Right renal cortex interstitium (tissue), 3 donors: ENCODE measurements around the gene CES2. TPM values are rescaled to one million over a fixed set of nuclear protein-coding genes. Genes with fewer than 3 reads are reported as not detected.
"Not testable (repeated sequence)": the region's sequence is repeated elsewhere in the genome, so short reads cannot be mapped to it uniquely, and the experiment has no call there.

Source experiments
- DNase-seq, 3 donors: peaks; one replicate each; pipeline ENCODE4 v3.0.0-alpha.2; 2013; ENCODE audit warnings: low read depth in 3 of 3, low spot score in 2 of 3
- polyA plus RNA-seq, 3 donors: library from polyadenylated mRNA; unstranded; fragments of 120-200 nt; gene quantifications; one replicate each; pipeline ENCODE4 v1.2.1, GENCODE V29; 2013; ENCODE audit not compliant: insufficient read length in 3 of 3

CES2 gene
- polyA plus RNA-seq, 3 donors: 39.6 to 45.2 (median 39.7) TPM

DNA sequence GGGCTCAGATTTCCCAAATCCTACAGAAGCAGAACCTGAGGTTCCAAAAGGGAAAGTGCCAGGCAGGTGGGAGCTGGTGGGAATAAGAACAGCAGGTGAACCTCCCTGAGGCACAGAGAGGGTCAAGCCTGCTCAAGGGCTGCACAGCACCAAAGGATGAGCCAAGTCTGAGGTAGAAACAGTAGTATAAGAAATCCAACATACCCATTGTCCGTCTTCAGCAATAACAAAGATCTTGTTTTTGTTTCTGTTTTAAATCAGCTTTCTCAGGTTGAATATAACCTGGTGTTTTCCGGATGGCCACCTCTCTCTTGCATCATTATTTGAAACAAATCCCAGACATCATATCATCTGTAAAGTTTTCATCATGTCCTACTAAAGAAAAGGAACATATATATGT, 15.1 kb downstream of the CES2 start:
- DNase-seq: no peak

DNA sequence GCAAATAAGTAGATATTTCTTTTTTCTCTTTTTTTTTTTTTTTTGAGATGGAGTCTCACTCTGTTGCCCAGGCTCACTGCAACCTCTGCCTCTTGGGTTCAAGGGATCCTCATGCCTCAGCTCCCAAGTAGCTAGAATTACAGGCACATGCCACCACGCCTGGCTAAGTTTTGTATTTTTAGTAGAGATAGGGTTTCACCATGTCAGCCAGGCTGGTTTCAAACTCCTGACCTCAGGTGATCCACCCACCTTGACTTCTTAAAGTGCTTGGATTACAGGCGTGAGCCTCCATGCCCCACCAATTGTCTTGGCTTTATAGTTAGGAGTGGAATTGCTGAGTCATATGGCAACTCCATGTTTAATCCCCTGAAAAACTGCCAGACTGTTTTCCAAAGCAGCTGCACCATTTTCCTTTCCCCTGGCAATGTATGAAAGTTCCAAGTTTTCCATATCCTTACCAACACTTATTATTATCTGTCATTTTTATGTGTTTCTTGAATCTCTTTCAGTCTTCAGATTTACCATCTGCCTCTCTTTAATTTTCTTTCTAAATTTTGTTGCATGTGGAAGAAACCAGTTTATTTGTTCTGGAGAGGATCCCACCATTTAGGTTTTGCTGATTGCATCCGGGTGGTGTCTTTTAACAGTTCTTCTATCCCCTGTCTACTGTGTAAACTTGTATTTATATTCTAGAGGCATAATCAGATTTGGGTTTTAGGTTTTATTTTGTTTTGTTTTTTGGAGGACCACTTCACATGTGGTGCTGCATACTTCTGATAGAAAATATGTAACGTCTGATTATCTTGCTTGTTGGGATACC, 15.9 kb downstream of the CES2 start:
- no peak for DNase-seq

DNA sequence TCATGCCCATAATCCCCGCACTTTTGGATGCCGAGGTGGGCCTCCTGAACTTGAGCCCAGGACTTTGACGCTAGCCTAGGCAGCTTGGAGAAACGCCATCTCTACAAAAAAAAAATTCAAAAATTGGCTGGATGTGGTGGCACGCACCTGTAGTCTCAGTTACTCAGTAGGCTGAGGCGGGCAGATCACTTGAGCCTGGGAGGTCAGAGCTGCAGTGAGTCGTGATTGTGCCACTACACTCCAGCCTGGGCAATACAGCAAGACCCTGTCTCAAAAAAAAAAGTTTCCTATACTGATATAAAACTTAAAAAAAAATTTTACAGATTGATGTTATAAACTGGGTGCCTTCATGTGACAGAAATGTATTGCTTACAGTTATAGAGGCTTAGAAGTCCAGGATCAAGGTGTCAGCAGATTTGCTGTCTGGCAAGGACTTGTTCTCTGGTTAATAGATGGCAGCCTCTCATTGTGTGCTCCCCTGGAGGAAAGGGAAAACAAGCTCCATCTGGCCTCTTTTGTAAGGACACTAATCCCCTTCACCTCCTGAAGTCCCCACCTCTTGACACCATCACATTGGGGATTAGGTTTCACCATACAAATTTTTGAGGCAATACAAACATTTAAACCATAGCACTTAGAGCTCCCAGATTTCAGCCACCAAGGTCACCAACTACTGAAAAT, 17.3 kb downstream of the CES2 start:
- DNase-seq: no peak

DNA sequence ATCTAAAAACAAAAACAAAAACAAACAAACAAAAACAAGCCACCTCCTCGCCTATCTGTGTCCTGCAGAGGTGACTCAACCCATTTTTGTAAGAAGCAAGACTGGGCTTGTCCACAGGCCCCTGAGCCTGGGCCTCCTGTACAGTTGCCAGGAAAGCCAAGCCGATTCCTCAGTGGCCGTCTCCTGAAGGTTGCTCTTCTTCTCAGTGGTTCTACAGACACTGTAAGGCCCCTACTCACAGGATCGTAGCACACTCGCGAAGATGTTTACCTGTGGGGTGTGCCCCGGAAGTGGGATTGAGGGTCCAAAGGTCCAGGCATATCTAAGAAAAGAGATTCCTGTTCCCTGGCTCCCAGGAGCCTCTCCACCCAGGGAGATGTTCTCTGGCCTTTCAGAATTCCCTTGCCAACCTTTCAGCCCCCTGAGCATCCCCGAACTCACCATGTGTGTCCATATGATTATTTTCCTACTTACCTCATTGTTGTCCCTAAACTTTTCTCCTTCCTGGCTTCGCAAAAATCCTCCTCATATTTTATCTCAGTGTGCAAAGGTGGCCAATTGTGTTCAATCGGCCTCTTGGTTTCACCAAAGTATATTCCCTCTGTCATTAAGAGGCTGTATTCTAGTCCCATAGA, 18.3 kb downstream of the CES2 start:
- DNase-seq: no peak

DNA sequence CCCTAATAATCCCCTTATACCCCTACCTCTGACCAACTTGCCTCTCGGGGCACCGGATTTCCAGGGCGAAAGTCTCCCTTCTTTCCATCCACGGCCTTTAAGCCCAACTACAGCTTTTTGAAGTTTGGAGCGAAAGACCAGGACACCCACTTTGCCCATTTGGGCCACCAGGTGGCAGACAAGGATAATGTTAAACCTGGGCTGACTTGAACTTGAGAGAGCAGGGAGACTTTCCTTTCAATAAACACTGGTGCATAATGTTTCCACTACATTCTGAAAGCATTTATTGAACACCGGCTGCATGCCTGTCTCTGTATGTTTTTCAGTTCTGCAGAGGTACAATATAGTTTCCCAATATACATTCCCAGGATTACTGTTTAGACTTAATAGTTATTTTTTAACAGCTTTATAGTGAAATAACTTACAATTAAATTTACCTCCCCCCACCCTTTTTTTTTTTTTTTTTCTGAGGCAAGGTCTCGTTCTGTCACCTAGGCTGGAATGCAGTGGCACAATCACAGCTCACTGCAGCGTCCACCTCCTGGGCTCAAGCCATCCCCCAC, 18.9 kb downstream of the CES2 start:
- DNase-seq: peak in 1 of 3 donors; percentile 48

DNA sequence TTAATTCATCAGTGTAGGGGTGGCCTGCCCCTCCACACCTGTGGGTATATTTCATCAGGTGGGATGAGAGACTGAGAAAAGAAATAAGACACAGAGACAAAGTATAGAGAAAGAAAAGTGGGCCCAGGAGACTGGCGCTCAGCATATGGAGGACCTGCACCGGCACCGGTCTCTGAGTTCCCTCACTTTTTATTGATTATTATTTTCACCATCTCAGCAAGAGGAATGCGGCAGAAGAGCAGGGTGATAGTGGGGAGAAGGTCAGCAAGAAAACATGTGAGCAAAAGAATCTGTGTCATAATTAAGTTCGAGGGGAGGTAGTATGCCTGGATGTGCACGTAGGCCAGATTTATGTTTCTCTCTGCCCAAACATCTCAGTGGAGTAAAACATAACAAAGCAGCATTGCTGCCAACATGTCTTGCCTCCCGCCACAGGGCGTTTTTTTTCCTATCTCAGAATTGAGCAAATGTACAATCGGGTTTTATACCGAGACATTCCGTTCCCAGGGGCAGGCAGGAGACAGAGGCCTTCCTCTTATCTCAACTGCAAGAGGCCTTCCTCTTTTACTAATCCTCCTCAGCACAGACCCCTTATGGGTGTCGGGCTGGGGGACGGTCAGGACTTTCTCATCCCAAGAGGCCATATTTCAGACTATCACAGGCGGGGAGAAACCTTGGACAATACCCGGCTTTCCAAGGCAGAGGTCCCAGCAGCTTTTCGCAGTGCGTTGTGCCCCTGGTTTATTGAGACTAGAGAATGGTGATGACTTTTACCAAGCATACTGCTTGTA, 20.2 kb downstream of the CES2 start:
- DNase-seq: not testable (repeated sequence)

DNA sequence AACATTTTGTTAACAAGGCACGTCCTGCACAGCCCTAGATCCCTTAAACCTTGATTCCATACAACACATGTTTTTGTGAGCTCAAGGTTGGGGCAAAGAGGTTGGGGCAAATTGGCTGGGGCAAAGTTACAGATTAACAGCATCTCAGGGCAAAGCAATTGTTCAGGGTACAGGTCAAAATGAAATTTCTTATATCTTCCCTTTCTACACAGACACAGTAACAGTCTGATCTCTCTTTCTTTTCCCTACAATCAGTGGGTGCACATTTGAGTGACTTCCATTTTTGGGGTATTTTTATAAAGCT, 20.8 kb downstream of the CES2 start:
- not testable (repeated sequence) for DNase-seq

DNA sequence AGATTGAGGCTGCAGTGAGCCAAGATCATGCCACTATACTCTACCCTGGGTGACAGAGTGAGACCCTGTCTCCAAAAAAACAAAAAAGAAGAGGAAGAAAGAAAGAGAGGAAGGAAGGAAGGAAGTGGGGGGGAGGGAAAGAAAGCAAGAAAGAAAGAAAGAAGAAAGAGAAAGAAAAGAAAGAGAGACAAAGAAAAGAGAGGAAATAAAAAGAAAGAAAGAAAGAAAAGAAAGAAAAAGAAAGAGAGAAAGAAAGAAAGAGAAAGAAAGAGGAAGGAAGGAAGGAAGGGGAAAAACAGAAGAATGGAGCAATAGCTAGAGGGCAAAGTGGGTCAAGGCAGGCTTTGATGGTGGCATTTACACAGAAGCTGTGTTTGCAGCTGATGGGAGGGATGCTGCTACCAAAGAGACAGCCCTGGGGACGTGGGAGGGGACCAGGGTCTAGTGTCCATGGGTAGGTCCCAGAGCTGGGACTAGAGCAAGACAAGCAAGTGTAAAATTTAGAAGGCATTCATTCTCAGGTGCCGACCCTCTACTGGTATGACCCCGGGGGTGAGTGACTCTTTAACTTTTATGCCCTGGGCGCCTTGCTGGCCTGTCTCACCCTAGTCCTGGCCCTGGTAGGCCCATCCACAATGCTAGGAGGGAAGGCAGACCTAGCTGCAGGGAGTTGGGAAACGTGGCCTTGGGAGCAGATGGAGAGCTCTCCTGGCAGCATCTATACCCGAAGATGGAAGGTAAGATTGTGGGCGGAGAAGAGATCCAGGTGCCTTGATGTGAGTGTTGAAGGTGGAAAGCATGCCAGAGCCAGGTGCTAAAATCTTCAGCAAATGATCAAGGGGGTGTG, 23.8 kb downstream of the CES2 start:
- DNase-seq: no peak

DNA sequence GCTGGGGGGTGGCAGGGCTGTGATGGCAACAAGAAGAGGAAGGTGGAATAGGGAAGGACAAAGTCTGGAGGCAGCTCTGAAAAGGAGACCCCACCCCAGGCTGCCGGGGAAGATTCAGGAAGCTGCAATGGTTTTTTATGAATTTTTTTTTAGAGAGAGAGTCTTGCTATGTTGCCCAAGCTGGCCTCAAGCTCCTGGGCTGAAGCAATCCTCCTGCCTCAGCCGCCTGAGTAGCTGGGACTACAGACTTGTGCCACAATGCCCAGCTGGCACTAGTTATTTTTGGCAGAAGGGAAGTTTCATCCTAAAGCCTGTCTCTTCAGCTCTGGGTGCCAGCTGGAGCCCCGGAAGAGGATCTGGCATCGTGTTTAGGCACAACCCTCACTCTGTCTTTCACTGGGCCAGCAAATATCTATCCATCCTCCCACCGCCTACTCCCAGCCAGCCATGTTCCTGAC, 24.4 kb downstream of the CES2 start:
- no peak for DNase-seq

DNA sequence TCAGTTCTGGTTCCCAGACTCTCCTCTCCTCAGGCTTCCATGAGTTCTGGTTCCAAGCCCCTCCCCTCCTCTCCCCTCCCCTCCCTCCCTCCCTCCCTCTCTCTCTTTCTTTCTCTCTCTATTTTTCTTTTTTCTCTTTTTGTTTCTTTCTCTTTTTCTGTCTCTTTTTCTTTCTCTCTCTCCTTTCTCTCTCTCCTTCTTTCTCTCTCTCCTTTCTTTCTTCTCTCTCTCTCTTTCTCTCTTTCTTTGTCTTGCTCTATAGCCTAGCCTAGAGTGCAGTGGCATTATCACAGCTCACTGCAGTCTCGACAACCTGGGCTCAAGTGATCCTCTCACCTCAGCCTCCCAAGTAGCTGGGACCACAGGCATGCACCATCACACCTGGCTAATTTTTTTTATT, 25.0 kb downstream of the CES2 start:
- DNase-seq: no peak

DNA sequence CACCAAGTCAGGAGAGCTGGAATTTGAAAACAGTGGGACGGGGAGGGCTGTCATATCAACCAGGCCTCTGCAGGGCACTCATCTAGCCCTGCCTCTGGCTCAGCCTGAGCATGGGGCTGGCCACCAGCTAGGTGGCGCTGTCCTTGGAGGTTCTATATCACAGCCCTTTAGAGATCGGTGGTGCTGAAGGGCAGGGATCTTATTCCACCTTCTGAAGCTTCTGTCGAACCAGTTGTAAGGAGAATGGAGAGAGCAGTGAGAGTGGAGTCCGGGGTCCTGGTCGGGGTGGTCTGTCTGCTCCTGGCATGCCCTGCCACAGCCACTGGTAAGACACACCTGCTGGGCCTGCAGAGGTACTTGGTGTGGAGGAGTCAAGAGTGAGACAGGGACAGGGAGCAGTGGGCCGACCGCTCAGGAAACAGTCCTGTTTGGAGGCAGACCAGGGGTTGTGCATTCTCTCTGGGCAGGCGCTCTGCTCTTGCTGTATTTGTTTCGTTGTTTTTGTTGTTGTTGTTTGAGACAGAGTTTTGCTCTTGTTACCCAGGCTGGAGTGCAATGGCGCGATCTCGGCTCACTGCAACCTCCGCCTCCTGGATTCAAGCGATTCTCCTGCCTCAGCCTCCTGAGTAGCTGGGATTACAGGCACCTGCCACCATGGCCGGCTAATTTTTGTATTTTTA, 25.9 kb downstream of the CES2 start, which contains the start of gene CES3:
CES3 (plus strand) TSS at position 202 of the 680 bp plus-strand sequence; CDS start at position 244, 42 bp downstream.
- peak in 1 of 3 donors; percentile 41 for DNase-seq

DNA sequence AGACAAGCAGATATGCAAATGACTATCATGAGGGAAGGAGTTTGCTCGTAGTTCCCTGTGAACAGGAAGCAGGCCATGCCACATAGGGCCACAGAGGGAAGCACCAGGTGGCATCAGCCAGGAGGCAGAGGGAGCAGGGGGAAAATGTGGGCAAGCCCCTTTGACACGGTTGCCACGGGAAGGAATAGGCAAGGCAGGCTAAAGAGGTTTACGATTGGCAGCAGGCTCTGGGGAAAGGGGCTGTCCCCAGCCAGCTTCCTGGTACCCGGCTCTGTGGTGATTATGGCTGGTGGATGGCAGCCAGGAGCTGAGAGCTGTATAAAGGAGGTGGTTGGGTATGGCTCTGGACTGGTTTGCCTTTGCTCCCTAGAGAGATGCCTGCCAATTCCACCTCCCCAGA, 26.6 kb downstream of the CES2 start:
- DNase-seq: no peak

DNA sequence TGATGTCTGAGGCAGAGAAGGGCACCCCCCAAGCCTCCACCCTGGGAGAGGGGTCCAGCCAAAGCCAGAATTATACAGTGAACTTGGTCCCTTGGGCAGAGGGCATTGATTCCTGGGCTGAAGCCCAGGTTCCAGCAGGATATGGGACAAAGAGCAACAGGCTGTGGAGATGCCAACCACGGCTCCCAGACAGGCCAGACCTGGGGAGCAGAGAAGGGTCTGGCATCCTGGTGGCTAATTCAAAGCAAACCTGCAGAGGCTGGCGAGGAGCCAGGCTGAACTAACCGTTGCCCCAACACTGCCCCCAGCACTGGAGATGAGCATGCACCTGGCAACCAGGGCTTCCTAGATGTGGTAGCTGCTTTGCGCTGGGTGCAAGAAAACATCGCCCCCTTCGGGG, 28.7 kb downstream of the CES2 start:
- DNase-seq: no peak

DNA sequence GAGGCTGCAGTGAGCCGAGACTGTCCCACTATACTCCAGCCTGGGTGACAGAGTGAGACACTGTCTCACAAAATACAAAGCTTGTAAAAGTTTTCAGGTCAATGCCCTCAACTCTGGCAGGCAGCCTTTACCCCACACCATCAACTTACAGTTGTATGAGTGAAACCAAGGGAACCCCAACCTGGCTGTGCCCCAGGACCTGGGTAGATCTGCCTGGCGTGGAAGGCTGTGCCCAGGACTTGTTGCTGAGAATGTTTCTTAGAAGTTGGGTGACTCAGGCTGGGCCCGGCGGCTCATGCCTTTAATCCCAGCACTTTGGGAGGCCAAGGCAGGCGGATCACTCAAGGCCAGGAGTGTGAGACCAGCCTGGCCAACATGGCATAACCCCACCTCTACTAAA, 33.5 kb downstream of the CES2 start:
- DNase-seq: no peak

DNA sequence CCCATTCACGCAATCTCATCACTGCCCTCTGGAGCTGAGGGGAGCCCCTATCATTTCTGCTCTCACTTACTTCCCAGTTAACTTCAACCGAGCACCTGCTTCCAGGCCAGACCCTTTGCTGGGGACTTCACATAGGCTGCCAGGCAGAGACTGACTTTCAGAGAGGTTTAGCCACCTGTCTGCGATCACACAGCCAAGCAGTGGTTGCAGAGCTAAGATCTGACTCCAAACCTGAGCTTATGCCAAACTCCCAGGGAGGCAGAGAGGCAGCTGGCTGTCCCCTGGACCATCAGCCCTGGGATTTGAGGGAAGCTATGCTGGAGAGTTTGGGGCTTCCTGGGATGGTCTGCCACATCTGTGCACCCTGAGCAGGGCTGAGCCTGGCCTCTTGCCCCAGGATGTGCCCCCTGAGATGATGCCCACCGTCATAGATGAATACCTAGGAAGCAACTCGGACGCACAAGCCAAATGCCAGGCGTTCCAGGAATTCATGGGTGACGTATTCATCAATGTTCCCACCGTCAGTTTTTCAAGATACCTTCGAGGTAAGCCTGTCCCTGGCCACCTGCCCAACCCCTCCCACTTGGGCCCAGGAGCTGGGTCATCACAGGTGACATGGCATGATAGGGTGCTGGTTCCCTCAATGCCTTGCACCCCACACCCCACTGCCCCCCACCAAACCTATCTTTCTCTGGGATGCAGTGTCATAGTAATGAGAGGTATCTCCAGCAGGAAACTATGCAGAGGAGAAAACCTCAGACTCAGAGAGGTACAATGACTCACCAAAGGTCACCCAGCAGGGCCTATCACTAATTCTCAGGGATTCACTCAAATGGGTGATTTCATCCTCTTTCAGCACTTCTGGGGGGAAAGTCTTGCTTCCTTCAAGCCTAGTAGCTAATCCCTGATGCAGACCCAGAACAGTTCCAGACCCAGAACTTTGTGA, 35.7 kb downstream of the CES2 start:
- DNase-seq: no peak

DNA sequence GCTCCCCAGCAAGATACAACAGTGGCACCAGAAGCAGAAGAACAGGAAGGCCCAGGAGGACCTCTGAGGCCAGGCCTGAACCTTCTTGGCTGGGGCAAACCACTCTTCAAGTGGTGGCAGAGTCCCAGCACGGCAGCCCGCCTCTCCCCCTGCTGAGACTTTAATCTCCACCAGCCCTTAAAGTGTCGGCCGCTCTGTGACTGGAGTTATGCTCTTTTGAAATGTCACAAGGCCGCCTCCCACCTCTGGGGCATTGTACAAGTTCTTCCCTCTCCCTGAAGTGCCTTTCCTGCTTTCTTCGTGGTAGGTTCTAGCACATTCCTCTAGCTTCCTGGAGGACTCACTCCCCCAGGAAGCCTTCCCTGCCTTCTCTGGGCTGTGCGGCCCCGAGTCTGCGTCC, 37.7 kb downstream of the CES2 start:
- DNase-seq: no peak

DNA sequence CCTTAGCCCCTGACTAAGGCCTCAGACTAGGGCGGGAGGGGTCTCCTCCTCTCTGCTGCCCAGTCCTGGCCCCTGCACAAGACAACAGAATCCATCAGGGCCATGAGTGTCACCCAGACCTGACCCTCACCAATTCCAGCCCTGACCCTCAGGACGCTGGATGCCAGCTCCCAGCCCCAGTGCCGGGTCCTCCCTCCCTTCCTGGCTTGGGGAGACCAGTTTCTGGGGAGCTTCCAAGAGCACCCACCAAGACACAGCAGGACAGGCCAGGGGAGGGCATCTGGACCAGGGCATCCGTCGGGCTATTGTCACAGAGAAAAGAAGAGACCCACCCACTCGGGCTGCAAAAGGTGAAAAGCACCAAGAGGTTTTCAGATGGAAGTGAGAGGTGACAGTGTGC, 38.4 kb downstream of the CES2 start:
- DNase-seq: no peak
